Measurements from ENCODE around the gene MYL4. TPM values are rescaled to one million over a fixed set of nuclear protein-coding genes. Genes with fewer than 3 reads are reported as not detected.
A peak's percentile ranks its signal among the peaks of the same experiment; 100 is the strongest.

Gene MYL4
- total RNA-seq, 4 donors from 2014 or later, result not detected

GRCh38 chr17:47235923-47236322 lies 26.8 kb downstream of the MYL4 start:
- Histone ChIP-seq H3K27me3 (no peaks in the 10 kb centered on the region), H3K4me1 (peaks cover 0 to 17% (median 16%) of the 10 kb centered on the region in 3 donors), H3K9me3 (no peaks in the 10 kb centered on the region), H3K4me3 (no peak overlapping the region), H3K27ac (no peak overlapping the region), H3K36me3 (no peaks in the 10 kb centered on the region)
- no peak for TF ChIP-seq CTCF (IDR thresholded peaks at IDR 0.05)
- TF ChIP-seq POLR2A (IDR thresholded peaks at IDR 0.05), result no peak
- intact Hi-C loops (cut with DNase I), result no loop called here
- WGBS, 2 donors, result 94 to 98% methylated on average over 2 of the region's 2 CpGs
- DNase-seq, result no peak

GRCh38 chr17:47237841-47238240 lies 28.7 kb downstream of the MYL4 start:
- intact Hi-C loops (cut with DNase I), result no loop called here
- Histone ChIP-seq H3K4me1 (peaks cover 0 to 17% (median 17%) of the 10 kb centered on the region in 3 donors), H3K4me3 (no peak overlapping the region), H3K27me3 (no peaks in the 10 kb centered on the region), H3K27ac (no peak overlapping the region), H3K9me3 (no peaks in the 10 kb centered on the region), H3K36me3 (no peaks in the 10 kb centered on the region)
- 100% methylated on average over 2 to 3 of the region's 7 CpGs for WGBS, 2 donors
- DNase-seq, result no peak
- TF ChIP-seq CTCF (IDR thresholded peaks at IDR 0.05), result no peak
- no peak for TF ChIP-seq POLR2A (IDR thresholded peaks at IDR 0.05)

DNA sequence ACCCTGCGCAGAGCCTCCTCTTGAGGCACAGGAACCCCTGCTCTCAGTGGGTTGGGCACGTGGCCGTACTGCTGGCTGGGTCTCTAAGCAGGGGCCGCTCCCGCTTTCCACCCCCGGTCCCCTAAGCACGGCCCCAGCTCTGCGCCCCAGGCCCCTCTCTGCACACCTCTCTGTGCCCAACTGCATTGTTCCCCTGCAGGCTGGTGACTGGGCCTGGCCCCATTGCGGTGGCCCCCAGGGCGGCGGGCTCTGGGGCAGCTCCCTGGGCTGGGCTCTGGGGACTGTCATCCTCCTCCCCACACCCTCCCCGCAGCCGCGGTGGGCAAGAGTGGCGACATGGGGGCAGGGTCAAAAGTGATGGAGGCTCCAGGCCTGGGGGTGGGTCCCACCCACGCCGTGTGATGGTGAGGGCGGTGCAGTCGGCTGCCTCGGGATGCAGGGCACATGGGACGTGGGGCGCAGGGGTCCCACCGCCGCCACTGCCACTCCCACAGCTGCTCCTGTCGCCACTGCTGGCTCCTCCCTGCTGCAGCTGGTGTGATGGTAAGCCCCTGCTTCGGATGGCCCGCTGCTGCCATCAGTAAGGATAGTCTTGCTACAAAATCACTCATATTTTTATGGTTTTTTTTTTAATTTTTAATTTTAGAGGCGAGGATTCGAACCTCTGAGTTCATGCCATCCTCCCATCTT lies 29.3 kb downstream of the MYL4 start:
- Histone ChIP-seq H3K27me3 (no peaks in the 10 kb centered on the region), H3K9me3 (no peaks in the 10 kb centered on the region), H3K4me1 (peaks cover 0 to 17% (median 17%) of the 10 kb centered on the region in 3 donors), H3K27ac (no peak overlapping the region), H3K4me3 (no peak overlapping the region), H3K36me3 (no peaks in the 10 kb centered on the region)
- intact Hi-C loops (cut with DNase I), result no loop called here
- TF ChIP-seq CTCF (IDR thresholded peaks at IDR 0.05) (no peak), POLR2A (IDR thresholded peaks at IDR 0.05) (no peak)
- 88 to 89% methylated on average over 13 of the region's 29 CpGs for WGBS, 2 donors
- no peak for DNase-seq

DNA sequence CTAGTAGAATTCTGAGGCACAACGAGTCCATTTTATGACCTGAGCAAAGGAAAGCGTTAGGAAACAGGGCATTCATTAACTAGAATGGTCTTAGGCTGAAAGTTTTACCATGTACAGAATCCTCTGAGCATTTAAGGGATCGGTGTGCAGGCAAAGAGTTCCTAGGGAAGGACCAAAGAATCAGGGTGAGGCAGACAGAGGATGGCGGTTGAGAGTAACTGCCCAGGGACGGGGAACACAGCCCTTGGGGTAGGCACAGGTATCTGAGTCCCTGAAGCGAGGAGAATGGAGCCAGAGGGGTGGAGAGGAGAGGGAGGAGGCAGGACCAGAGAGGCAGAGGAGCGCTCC lies 30.4 kb downstream of the MYL4 start:
- peak overlapping the region; percentile 28 to 90 (median 74) for H3K27ac ChIP-seq
- intact Hi-C loops (cut with DNase I), result no loop called here
- H3K4me3 ChIP-seq, result no peak overlapping the region
- no peaks in the 10 kb centered on the region for H3K27me3 ChIP-seq
- no peaks in the 10 kb centered on the region for H3K36me3 ChIP-seq
- no peak for DNase-seq
- 80 to 82% methylated on average over 6 to 7 of the region's 7 CpGs for WGBS, 2 donors
- H3K9me3 ChIP-seq, result no peaks in the 10 kb centered on the region
- H3K4me1 ChIP-seq, result peaks cover 0 to 17% (median 17%) of the 10 kb centered on the region in 3 donors
- TF ChIP-seq CTCF (IDR thresholded peaks at IDR 0.05), result no peak
- no peak for TF ChIP-seq POLR2A (IDR thresholded peaks at IDR 0.05)

DNA sequence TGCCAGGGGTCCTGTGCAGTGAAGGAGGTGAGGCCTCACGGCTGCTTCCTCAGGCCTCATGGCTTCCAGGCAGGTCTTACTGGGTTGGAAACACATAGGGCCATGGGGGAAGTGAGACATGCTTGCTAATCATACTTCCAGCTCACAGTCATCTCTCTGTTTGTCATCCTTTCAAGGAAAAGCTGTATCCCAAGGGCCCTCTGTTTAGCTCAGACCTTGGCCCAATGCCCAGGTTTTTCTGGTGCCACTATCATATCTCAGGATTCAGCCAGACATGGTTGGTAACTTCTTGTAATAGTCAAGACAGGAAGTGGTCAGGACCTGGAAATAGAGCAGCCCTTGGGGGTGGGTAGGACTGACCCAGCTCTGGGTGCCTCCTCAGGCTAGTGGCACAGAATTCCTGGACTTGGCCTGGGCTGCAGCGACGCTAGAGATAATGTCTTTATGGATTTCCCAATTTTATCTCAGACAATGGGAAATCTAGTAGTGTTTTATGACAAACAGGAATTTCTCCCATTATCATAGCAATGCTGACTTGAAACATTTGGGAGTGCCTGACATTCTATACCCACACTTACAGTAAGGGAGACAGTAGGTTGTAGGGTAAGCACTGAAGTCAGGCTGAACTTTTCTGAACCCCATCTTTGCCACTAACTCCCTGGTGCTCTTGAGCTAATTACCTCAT lies 31.0 kb downstream of the MYL4 start:
- TF ChIP-seq CTCF (IDR thresholded peaks at IDR 0.05), result no peak
- TF ChIP-seq POLR2A (IDR thresholded peaks at IDR 0.05), result no peak
- Histone ChIP-seq H3K9me3 (no peaks in the 10 kb centered on the region), H3K4me1 (peaks cover 0 to 17% (median 17%) of the 10 kb centered on the region in 3 donors), H3K27me3 (no peaks in the 10 kb centered on the region), H3K4me3 (no peak overlapping the region), H3K36me3 (no peaks in the 10 kb centered on the region), H3K27ac (peak overlapping the region; percentile 28 to 90 (median 74))
- intact Hi-C loops (cut with DNase I), result no loop called here
- no peak for DNase-seq
- 57 to 61% methylated on average over 2 to 3 of the region's 3 CpGs for WGBS, 2 donors

All from esophagus squamous epithelium (tissue), 5 donors.